Measurements from ENCODE around the gene ACHE. TPM values are rescaled to one million over a fixed set of nuclear protein-coding genes. Genes with fewer than 3 reads are reported as not detected.

ACHE gene
- total RNA-seq, 3 donors from 2014 or later: 0.64 to 4.3 (median 3.2) TPM

DNA sequence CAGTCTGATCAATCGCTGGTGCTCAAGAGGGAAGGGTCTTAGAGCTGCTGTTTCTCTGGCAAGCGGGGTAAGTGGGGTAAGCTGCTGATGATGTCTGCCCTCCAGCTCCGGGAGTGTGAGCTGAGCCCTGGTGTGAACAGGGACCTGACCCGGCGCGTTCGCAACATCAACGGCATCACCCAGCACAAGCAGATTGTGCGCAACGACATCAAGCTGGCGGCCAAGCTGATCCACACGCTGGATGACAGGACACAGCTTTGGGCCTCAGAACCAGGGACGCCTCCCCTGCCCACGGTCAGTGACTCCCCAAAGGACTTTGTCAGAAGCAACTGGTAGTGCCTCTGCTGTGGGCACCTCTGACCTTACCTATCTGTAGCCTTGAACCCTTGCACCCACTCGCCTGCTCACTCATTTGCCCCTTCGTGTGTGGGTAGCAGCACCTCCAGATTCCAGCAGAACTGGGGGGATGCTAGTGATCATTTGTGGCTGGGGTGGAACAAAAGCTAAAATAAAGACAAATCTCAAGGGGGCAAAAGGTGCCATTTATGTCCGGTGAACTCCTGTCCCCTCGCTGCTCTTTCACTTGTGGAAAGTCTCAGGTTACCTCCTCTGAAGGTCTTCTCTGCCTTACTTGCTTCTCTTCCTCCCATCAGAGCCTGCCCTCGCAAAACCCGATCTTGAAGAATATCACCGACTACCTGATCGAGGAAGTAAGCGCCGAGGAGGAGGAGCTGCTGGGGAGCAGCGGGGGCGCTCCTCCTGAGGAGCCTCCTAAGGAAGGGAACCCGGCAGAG, 9.3 kb downstream of the ACHE start:
- no peak for DNase-seq (ENCODE audit: low spot score in 2 of 2)
- Histone ChIP-seq H3K4me3 (no peak overlapping the region), H3K36me3 (peaks cover 24% of the 10 kb centered on the region), H3K9me3 (no peaks in the 10 kb centered on the region), H3K4me1 (peaks cover 0 to 10% of the 10 kb centered on the region in 2 donors), H3K27ac (no peak overlapping the region), H3K27me3 (no peaks in the 10 kb centered on the region)
- intact Hi-C loops (cut with DNase I; ENCODE audit: low total_unique reads): no loop called here
- TF ChIP-seq, protein P1, sequence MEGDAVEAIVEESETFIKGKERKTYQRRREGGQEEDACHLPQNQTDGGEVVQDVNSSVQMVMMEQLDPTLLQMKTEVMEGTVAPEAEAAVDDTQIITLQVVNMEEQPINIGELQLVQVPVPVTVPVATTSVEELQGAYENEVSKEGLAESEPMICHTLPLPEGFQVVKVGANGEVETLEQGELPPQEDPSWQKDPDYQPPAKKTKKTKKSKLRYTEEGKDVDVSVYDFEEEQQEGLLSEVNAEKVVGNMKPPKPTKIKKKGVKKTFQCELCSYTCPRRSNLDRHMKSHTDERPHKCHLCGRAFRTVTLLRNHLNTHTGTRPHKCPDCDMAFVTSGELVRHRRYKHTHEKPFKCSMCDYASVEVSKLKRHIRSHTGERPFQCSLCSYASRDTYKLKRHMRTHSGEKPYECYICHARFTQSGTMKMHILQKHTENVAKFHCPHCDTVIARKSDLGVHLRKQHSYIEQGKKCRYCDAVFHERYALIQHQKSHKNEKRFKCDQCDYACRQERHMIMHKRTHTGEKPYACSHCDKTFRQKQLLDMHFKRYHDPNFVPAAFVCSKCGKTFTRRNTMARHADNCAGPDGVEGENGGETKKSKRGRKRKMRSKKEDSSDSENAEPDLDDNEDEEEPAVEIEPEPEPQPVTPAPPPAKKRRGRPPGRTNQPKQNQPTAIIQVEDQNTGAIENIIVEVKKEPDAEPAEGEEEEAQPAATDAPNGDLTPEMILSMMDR (IDR thresholded peaks at IDR 0.05): no peak
- TF ChIP-seq POLR2A (IDR thresholded peaks at IDR 0.05) (no peak), POLR2AphosphoS5 (IDR thresholded peaks at IDR 0.05) (no peak)

DNA sequence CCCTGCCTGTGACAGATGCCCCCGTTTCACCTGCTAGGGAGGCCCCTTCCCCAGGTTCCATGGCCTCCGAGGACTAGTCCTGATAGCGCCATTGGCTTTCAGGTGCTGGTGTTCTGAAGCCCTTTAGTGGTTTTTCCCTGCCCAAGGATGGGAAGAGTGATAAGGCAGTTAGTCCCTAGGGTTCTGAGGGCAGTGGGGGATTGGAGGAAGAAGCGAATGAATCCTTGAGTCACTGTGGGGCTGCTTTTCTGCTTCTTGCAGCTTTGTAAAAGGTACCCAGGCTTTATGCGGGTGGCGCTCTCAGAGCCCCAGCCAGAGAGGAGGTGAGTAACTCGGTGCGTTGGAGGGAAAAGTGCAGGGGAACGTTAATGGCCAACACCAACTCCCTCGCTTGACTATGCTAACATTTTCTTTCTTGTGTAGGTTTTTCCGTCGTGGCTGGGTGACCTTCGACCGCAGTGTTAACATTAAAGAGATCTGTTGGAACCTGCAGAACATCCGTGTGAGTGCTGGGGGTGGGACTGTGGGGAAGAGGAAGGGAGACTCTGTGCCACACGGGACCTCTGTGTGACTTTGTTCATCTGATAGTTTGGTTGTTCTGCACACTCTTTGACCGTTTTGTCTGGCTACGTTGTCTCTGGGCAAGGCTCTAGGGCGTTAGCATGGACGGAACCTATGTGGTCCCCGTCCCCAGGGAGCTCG, 10.1 kb downstream of the ACHE start:
- no peak for DNase-seq (ENCODE audit: low spot score in 2 of 2)
- TF ChIP-seq POLR2AphosphoS5 (IDR thresholded peaks at IDR 0.05) (no peak), POLR2A (IDR thresholded peaks at IDR 0.05) (no peak)
- TF ChIP-seq, protein P1 (IDR thresholded peaks at IDR 0.05): no peak
- Histone ChIP-seq H3K36me3 (peaks cover 25% of the 10 kb centered on the region), H3K27me3 (no peaks in the 10 kb centered on the region), H3K9me3 (no peaks in the 10 kb centered on the region), H3K27ac (peak overlapping the region in 1 of 2 donors; percentile 3), H3K4me3 (no peak overlapping the region), H3K4me1 (peaks cover 0 to 4% of the 10 kb centered on the region in 2 donors)
- intact Hi-C loops (cut with DNase I; ENCODE audit: low total_unique reads): no loop called here

DNA sequence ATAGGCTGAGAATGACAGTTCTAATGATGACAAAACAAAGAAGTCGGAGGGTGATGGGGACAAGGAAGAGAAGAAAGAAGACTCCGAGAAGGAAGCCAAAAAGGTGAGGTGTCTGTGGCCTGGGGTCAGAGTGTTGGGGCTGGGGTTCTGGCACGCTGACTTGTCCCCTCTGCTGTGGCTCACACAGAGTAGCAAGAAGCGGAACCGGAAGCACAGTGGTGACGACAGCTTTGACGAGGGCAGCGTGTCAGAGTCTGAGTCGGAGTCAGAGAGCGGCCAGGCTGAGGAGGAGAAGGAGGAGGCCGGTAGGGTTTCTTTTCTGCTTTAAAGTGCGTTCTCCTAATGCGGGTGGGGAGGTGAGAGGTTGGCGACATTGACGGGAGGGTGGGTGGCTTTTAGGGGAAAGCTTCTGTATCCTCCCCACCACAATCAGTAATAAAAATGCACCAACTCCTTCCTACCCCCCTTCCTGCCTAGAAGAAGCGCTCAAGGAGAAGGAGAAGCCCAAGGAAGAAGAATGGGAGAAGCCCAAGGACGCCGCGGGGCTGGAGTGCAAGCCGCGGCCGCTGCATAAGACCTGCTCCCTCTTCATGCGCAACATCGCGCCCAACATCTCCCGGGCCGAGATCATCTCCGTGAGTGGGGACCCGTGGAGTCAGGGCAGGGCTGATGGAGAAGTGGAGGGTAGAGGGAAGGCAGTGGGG, 10.8 kb downstream of the ACHE start:
- H3K27me3 ChIP-seq: no peaks in the 10 kb centered on the region
- no peaks in the 10 kb centered on the region for H3K9me3 ChIP-seq
- no peak for DNase-seq (ENCODE audit: low spot score in 2 of 2)
- H3K4me1 ChIP-seq: peaks cover 0 to 4% of the 10 kb centered on the region in 2 donors
- no peak for TF ChIP-seq POLR2AphosphoS5 (IDR thresholded peaks at IDR 0.05)
- TF ChIP-seq POLR2A (IDR thresholded peaks at IDR 0.05): no peak
- intact Hi-C loops (cut with DNase I; ENCODE audit: low total_unique reads): no loop called here
- peaks cover 25% of the 10 kb centered on the region for H3K36me3 ChIP-seq
- H3K4me3 ChIP-seq: no peak overlapping the region
- H3K27ac ChIP-seq: no peak overlapping the region

DNA sequence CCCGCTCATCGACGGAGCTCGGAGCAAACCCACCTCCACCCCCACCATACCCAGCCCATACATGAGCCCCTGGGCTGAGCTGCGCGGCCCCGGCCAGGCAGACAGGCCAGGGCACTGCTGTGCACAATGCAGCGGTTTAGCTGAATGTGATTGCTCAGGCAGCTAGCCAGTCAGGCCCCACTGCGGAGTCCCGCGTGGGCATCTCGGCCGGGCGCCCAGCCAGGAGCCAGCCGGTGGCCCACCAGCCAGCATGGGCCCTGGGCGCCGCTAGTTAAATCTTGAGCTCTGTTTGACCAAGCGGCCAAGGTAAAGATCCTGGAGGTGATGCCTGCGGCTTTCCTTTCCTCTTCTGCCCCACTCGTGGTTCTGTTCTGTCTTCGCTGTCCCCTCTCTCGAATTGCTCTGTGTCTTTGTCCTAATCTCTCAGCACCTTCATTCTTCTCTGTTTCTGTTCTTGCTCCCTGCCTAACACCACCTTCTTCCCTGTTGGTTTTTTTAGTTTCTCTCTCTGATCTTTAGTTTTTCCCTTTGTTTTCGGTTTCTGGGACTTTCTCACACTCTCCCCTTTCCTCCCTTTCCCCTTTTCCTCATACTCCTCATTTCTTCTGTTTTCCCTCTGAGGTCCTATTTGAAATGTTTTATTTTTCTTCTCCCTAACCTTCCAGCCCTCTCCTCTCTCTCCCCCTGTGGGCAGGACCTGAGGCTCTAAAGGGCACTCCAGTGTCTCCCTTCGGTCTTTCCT, 12.7 kb downstream of the ACHE start:
- Histone ChIP-seq H3K9me3 (no peaks in the 10 kb centered on the region), H3K36me3 (peaks cover 25% of the 10 kb centered on the region), H3K4me3 (no peak overlapping the region), H3K4me1 (no peaks in the 10 kb centered on the region), H3K27me3 (no peaks in the 10 kb centered on the region), H3K27ac (peak overlapping the region in 1 of 2 donors; percentile 19)
- TF ChIP-seq, protein P1 (IDR thresholded peaks at IDR 0.05): no peak
- no peak for TF ChIP-seq POLR2A (IDR thresholded peaks at IDR 0.05)
- no peak for TF ChIP-seq POLR2AphosphoS5 (IDR thresholded peaks at IDR 0.05)
- intact Hi-C loops (cut with DNase I; ENCODE audit: low total_unique reads): no loop called here
- DNase-seq (ENCODE audit: low spot score in 2 of 2): no peak

DNA sequence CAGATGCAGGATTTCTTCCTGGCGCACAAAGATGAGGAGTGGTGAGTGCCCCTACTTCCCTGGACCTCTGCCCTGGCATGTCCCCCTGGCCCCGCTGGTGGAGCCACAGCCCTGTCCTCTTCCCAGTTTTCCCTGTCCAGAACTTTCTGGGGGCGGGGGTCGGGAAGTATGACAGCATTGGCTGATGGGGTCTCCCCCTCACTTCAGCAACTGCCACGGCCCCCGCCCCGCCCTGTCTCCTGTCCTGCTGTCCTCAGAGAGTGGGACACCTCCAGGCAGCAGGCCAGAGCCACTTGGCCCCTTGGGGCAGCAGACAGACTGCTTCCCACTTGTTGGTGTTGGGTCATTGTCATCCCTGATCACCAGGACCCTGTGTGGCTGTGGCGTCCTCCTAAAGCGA, 13.5 kb downstream of the ACHE start:
- Histone ChIP-seq H3K36me3 (peaks cover 25% of the 10 kb centered on the region), H3K9me3 (no peaks in the 10 kb centered on the region), H3K27ac (no peak overlapping the region), H3K4me1 (no peaks in the 10 kb centered on the region), H3K27me3 (no peaks in the 10 kb centered on the region), H3K4me3 (no peak overlapping the region)
- DNase-seq (ENCODE audit: low spot score in 2 of 2): no peak
- intact Hi-C loops (cut with DNase I; ENCODE audit: low total_unique reads): no loop called here
- TF ChIP-seq POLR2A (IDR thresholded peaks at IDR 0.05) (no peak), POLR2AphosphoS5 (IDR thresholded peaks at IDR 0.05) (no peak)
- TF ChIP-seq, protein P1 (IDR thresholded peaks at IDR 0.05): no peak

Measured in breast epithelium (tissue), 4 donors.